ENCODE results near the gene L3MBTL2. TPM values are rescaled to one million over a fixed set of nuclear protein-coding genes. Genes with fewer than 3 reads are reported as not detected.
A peak's percentile ranks its signal among the peaks of the same experiment; 100 is the strongest.

L3MBTL2 gene
- total and polyA plus RNA-seq, 2 of the 13 experiments (the other 11 are each of a cell fraction or from before 2014, with no cell fraction given), result 13.8 to 33.7 TPM

GRCh38 chr22:41240377-41241132 lies 35.4 kb downstream of the L3MBTL2 start, which contains the start of gene CHADL (continued):
- TF ChIP-seq CENPT (CRISPR knock-in tag; IDR thresholded peaks at IDR 0.05; ENCODE audit: low read depth) (no peak), ZFY (CRISPR knock-in tag; IDR thresholded peaks at IDR 0.05) (peak; percentile 75), SMAD3 (CRISPR knock-in tag; IDR thresholded peaks at IDR 0.05) (no peak), GTF3A (CRISPR knock-in tag; conservative IDR thresholded peaks at IDR 0.05) (0 out of 2 replicates have a peak, but pooled peaks have one; percentile 68), GZF1 (CRISPR knock-in tag; IDR thresholded peaks at IDR 0.05) (0 out of 2 replicates have a peak, but pooled peaks have one; percentile 36), ZBTB46 (CRISPR knock-in tag; IDR thresholded peaks at IDR 0.05; ENCODE audit: borderline replicate concordance) (0 out of 2 replicates have a peak, but pooled peaks have one; percentile 40), DBP (CRISPR knock-in tag; IDR thresholded peaks at IDR 0.05; ENCODE audit: not compliant biosample characterization) (no peak), ZNF333 (CRISPR knock-in tag; IDR thresholded peaks at IDR 0.05; ENCODE audit: borderline replicate concordance) (no peak), PHF5A (CRISPR knock-in tag; IDR thresholded peaks at IDR 0.05; ENCODE audit: low read depth, unreplicated experiment) (no peak), DZIP1 (CRISPR knock-in tag; IDR thresholded peaks at IDR 0.05) (no peak), GMEB1 (CRISPR knock-in tag; IDR thresholded peaks at IDR 0.05; ENCODE audit: borderline replicate concordance) (no peak), PAF1 (CRISPR knock-in tag; IDR thresholded peaks at IDR 0.05) (no peak), NONO (IDR thresholded peaks at IDR 0.05) (no peak), NONO (CRISPR knock-in tag; conservative IDR thresholded peaks at IDR 0.05) (0 out of 2 replicates have a peak, but pooled peaks have one; percentile 34), ZNF230 (CRISPR knock-in tag; IDR thresholded peaks at IDR 0.05) (0 out of 2 replicates have a peak, but pooled peaks have one; percentile 16), ZNF660 (CRISPR knock-in tag; IDR thresholded peaks at IDR 0.05; ENCODE audit: borderline replicate concordance, low read depth) (no peak; the same call in 1 of the 2 replicates), ERF (CRISPR knock-in tag; IDR thresholded peaks at IDR 0.05) (peak; percentile 30; the same call in 1 of the 2 replicates), SIX1 (CRISPR knock-in tag; IDR thresholded peaks at IDR 0.05; ENCODE audit: borderline replicate concordance) (no peak), ZNF614 (CRISPR knock-in tag; IDR thresholded peaks at IDR 0.05; ENCODE audit: borderline replicate concordance) (peak; percentile 44; the same call in 1 of the 2 replicates), IRX3 (CRISPR knock-in tag; IDR thresholded peaks at IDR 0.05; ENCODE audit: borderline replicate concordance, low read depth) (no peak), ZNF777 (CRISPR knock-in tag; IDR thresholded peaks at IDR 0.05) (no peak)
